Measurements from ENCODE around the gene DPPA2.

DNA sequence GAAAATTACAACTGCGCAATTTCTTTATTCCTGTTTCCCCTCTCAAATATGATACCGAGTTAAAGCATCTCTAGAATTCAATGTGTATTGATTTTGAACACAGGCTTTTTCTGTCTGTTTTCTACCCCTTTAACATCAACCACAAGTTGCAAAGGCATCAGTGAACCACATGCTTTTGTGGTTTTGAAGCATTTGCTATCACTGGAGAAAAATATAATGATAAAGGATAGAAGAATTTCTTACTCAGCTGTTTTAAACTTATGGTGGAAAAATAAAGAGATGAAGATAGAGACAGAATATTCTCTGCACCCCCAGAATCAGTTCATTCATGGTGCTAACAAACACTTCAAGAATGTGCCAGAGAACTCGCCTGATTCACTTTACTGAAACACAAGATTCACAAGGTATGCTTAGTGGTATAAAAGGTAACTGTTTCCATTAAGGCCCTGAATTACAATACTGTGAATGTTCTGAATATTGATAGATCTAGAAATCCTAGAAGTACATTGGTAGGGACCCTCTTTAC lies 30.5 kb upstream of the DPPA2 start:
- no peak for TF ChIP-seq POLR2A (IDR thresholded peaks at IDR 0.05)
- TF ChIP-seq, protein P1, sequence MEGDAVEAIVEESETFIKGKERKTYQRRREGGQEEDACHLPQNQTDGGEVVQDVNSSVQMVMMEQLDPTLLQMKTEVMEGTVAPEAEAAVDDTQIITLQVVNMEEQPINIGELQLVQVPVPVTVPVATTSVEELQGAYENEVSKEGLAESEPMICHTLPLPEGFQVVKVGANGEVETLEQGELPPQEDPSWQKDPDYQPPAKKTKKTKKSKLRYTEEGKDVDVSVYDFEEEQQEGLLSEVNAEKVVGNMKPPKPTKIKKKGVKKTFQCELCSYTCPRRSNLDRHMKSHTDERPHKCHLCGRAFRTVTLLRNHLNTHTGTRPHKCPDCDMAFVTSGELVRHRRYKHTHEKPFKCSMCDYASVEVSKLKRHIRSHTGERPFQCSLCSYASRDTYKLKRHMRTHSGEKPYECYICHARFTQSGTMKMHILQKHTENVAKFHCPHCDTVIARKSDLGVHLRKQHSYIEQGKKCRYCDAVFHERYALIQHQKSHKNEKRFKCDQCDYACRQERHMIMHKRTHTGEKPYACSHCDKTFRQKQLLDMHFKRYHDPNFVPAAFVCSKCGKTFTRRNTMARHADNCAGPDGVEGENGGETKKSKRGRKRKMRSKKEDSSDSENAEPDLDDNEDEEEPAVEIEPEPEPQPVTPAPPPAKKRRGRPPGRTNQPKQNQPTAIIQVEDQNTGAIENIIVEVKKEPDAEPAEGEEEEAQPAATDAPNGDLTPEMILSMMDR (IDR thresholded peaks at IDR 0.05), result no peak
- no peak for TF ChIP-seq EP300 (IDR thresholded peaks at IDR 0.05)
